GM19193 (cell line): ENCODE measurements around the gene HMCN2.

Source experiments
- POLR2A ChIP-seq: IDR thresholded peaks from 4 replicates; pipeline ENCODE4 v1.6.1; 2011; ENCODE audit not compliant: insufficient read depth, insufficient read length; ENCODE audit errors: extremely low read depth

HMCN2 gene

DNA sequence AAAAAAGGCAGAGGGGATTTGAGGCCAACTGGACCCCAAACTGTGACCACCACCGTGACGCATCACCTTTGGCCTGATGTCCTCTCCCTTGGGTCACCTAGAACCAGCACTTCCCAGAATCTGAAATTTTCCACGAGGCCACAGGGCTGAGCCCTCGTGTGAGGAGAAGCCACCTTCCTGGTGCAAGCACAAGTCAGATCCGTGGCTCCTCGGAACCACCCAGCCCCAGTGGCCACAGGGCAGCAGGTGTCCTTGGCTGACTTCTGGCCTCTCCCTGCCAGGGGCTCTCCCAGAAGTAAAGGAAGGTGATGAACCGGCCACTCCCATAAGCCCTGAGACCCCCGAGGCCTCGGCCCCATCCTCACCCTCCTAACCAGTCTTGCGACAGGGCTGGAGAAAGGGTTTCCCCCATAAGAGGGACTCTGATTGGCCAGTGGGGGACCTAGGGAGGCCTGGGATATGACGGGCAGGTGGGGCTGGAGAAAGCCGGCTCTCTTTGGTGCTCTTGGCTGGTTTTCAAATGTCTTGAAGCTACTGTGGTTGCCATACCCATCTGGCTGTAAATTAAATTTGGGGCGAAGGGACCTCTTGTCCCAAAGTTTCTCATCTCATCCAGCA is 20.9 kb upstream of the HMCN2 start:
- no peak for TF ChIP-seq POLR2A

DNA sequence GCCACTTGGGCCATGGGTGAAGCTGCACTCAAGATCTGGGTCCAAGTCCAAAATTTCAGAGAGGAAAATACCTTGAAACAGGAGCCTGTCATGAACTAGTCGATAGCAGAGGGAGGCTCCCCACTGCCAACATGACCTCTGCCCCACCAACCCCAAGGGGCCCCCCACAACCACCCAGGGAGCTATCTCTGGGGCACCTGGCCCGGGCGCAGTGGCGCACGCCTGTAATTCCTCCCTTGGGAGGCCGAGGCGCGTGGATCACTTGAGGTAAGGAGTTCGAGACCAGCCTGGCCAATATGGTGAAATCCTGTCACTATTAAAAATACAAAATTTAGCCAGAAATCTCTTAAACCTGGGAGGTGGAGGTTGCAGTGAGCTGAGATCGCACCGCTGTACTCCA is 20.1 kb upstream of the HMCN2 start:
- no peak for TF ChIP-seq POLR2A

DNA sequence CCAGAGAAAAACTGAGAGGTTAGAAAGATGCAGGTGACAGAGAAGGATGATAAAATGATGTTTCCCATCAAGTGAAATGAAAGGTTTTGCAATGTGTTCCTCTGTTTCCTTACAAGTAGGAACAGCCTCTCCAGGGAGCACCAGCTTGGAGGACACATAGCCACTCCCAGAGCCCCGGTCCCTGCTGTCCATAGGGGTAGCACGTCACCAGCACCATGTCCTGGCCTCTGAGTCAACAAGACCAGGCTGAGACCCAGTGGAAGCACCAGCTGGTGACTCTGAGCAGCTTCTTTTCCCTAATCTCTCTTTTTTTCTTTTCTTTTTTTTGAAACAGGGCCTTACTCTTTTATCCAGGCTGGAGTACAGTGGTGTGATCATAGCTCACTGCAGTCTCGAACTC is 19.4 kb upstream of the HMCN2 start:
- TF ChIP-seq POLR2A = no peak

DNA sequence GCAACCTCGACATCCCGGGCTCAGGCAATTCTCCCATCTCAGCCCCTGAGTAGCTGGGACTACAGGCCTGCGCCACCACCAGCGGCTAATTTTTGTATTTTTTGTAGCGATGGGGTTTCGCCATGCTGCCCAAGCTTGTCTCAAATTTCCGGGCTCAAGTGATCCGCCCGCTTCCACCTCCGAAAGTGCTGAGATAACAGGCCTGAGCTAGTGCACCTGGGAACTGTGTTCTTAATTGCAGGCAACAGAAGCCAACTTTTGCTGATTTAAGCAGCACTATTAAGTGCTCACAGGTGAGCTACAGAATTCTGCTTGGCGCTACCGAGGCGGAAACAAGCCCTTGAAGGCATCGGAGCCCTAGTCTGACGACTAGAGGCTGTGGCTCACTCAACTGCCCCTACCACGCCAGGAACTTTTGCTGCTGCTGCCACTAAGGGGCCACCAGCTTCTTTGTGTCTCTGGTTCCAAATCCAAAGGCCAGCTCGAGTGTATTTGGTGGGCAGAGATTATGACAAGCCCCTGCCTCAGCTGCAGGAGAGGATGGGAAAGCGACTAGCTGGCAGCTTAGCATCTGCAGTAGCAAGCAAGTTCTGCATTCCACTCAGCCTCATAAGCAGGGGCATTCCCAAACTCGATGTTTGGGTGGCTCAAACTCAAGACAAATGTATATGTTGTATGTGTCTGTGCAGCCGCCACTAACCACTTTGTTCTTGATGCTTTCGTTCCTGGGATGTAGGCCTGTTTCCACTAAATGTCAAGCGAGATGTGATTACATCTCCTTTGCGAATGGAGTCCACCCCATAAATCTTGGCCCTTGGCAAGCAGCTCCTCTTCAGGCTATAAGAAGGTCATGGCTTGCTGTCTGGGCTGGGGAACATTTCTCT is 10.6 kb upstream of the HMCN2 start:
- TF ChIP-seq POLR2A = no peak

DNA sequence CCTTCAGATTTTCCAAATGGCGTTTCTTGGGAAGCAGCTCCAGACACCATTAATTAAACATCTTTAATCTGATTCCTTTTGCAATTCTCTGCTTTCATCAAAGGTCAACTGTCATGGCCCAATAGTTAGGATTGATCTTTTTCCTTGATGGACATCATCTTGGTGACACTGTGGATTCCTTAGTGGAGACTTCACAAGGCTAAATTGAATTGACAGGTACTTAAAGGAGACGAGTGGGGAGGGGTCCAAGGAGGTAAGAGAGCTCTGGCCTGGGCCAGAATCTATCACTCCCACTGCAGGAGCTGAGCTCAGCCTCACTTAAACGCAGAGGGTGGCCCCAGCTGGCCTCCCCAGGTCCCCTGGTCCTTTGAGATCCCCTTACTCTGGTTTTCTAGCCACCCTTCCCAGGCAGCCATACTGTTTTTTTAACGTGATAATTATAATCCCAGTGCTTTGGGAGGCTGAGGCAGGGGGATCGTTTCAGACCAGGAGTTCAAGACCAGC is 9.9 kb upstream of the HMCN2 start:
- no peak for TF ChIP-seq POLR2A

DNA sequence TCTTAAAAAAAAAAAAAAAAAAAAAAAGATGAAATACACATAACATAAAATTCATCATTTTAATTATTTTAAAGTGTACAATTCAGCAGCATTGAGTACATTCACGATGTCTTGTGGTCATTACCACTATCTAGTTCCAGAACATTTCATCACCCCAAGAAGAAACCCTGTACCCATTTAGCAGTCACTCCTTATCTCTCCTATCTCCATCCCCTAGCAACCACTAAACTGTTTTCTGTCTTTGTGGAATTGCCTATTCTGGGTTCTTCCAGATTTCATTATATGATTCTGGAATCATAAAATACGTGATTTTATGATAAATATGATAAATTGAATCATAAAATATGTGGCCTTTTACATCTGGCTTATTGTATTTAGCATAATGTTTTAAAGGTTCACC is 8.9 kb upstream of the HMCN2 start:
- TF ChIP-seq POLR2A = no peak

DNA sequence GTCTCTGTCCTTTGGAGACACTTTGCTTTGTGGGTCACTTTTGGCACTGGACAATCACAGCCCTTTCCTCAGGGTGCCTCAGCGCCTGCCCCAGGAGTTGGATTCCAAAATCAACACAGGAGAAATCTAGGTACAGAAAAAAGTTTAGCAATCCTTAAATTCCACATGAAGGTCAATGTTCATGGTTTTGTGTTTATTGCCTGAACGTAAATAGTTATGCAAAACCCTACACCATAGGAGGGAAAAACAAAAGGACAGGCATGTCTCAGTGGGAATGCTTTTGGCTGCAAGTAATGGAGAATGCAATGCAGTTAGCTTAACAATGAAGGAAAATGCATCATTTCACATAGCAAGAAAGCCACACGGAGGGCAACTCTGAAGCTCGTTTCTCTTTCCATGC is 6.5 kb upstream of the HMCN2 start:
- no peak for TF ChIP-seq POLR2A

DNA sequence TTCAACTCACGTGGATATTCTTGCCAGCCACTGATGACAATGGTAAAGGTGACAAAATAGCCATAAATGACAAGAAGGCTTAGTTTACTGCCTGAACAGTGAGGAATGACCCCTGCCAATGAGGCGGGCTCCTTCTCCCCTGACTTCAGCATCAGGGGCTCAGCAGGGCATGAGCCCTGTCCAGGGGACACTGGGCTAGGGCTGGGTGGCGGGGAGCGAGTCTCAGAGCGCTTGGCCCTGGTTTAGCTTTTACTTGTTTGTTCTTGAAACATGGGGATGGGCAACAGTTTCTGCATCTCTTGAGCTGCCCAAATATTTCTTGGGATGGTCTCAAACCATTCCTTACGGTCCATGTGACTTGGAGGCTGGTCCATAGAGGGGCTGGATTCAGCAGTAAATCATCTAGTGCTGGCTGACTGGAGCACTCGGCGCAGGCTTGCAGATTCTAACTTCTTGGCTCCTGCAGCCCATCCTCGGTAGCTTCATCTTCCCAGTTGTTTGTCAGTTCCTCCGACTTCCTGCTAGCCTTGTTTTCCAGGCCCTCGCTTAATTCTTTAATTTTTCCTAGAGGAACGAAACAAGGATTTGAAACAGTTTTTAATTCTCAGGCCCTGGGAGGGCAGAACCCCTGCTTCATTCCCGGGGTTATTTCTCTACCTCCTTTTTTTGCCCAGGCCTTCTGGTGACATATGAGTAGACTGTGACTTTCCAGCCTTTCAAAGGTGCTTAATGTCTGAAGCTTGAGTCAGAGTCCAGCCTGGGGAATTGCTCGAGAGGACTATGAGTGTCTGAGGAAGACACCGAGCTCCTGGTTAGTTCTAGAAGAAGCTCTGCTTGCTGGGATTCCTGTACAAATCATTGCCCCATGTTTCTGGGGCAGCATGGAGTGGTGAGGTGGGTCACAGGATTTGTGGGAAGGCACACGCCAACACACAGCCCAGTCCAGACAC is 4.5 kb upstream of the HMCN2 start:
- no peak for TF ChIP-seq POLR2A

DNA sequence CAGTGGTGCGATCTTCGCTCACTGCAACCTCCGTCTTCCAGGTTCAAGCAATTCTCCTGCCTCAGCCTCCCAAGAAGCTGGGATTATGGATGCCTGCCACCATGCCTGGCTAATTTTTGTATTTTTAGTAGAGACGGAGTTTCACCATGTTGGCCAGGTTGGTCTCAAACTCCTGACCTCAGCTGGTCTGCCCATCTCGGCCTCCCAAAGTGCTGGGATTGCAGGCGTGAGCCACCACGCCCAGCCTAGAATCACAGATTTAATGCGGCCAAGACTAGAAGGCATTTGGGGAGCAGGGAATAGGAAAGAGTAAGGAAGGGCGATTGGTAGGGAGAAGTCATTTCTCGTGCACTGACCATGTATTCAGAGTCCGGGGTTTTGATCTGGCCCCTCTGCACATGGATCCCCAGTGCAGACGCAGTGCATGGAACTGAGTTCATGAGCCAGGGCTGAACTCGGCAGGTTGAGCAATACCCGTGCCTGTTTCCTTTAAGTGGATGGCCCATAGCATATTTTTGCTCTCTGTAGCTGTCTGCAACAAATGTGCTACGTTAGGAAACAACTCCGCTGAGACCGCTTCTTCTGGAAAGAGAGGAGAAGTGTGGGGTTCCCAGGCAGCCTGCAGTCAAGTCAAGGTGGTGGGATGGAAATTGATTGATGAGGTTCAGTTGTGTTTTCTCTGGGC is 3.4 kb upstream of the HMCN2 start:
- no peak for TF ChIP-seq POLR2A

DNA sequence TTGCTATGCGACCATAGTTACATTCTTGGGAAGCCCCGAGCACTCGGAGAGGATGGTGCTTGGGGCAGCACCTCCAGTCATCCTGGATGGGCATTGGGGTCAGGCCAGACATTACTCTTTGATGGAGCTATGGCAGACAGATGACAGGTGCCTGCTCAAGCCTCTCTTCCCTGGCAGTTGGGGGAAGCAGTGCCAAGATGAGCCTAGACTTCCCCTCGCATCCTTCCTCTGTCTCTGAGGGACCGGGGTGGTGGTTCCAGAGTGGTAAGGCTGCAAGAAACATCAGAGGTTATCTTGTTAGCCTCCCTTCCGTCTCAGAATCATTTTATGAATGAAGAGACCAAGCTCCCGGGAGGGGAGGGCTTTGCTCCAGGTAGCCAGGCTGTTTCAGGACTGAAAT is 2.8 kb upstream of the HMCN2 start:
- no peak for TF ChIP-seq POLR2A

DNA sequence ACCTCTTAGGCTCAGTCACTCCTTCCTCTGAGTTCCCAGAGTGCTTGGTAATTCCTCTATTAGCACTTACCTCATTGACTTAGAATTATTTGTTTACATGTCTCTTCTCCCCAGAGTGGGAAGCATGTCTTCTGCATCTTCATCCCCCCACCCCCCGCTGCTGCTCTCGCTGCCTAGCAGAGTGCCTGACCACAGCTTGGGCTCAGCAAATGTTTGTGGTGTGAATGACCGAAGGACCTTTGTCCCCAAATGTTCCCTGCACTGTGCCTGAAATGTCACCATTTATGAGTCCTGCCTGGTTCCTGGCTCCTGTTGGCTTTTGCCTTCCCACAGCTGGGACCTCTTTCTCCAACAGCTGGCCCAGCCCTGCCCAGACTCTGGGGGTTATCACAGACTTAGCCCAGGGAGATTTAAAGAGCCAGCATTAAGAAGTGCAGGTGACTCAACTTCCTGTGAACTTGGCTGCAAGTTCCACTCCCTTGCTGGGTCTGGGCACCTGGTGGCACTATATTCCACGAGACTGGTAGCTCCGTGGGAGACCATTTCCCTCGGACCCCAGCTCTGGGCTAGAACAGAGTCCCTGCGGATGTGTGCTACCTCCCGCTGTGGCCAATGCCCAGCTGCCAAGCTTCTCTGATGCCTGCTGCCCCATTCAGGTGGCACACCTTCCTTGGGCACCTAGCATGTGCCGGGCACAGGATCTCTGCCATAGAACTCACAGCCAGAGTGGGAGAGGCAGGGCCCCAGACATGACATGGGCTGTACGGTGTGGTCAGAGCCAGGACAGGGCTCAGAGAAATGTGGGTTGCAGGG is 1.8 kb upstream of the HMCN2 start:
- TF ChIP-seq POLR2A = no peak

DNA sequence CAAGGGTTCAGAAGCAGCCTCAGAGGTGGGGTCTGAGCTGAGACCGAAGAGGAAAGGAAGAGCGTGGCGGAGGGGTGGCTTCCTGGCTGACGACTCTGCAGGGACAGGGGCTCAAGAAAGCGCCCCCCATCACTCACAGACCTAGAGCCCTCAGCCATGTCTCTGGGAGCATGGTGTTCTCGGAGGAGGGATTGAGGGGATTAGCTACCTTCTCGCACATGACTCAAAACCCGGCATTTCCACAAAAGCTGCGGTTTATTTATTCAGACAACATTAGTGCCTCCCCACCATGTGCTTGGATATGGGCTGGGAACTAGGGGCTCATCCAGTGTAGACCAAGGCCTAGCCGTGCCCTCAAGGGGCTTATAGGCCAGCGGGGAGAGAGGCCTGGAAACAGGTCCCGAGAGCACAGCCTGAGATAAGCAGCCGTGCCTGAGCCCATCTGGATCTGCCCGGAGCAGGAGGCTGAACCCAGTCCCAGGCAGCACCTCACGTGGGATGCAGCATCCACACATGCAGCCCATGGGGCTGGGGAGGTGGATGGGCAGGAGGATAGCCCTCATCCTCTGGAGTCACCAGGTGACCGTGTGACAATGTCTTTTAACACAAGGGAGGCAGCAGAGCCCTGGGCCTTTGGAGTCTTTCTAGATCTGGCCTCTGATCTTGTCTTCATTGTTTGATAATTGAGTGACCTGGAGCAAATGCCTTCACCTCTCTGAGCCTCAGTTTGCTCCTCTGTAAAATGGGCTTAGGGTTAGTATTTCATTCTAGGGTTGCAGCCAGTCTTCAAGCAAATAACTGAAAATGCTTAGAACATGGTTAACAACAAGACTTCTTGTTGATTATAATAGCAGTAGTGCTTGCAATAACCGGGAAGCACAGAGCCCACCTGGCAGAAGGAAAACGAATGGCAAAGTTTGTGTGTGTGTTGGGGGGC is 878 bp upstream of the HMCN2 start:
- no peak for TF ChIP-seq POLR2A

DNA sequence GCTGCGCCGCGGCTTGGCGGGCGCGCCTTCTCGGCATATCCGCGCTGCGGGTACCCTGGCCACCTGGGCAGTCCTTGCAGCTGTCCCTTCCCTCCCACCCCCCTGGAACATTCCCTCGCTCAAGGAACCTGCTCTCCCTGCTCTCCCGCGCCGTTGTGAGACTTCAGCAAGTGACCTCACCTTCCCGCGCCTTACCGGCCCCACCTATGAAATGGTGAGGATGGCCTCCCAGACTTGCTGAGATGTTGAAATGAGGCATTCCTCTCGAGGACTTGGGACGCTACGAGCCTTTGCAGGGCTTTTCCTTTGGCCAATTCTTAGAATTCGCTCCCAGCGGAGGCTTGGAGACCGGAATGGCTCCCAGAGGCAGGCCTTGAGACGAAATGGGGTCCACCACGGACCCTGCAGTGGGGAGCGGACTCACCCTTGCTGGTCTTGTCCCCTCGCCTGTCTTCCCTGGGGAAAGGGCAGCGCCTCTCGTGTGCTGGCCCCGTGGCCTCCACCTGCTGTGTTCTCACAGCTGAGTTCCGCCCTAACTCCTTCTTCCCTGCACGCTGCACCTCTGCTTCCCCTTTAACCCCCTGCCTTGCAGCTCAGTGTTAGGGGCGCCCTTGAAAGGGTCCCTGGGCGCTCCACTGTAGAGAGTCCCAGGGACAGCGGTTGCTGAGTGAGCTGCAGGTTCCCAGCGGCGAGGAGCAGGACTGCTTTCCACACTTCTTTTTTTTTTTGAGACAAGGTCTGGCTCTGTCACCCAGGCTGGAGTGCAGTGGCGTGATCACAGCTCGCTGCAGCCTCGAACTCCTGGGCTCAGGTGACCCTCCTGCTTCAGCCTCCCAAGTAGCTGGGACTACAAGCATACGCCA is 907 bp downstream of the HMCN2 start:
- TF ChIP-seq POLR2A = no peak
